Posterior vena cava (tissue), 2 donors: ENCODE data around the gene SEC14L6. TPM values are rescaled to one million over a fixed set of nuclear protein-coding genes. Genes with fewer than 3 reads are reported as not detected.
"Not testable (repeated sequence)": the region's sequence is repeated elsewhere in the genome, so short reads cannot be mapped to it uniquely, and the experiment has no call there.

Experiments used
- DNase-seq: peaks from one replicate; pipeline ENCODE4 v3.0.0-alpha.2; 2020; ENCODE audit warnings: low spot score
- intact Hi-C, 2 donors: fragments of 100-400 bp; cut with DNase I; formaldehyde crosslinking; loops; one replicate each; pipeline versions ENCODE4 v1.14.1 to v1.14.2; 2022 to 2023
- long read RNA-seq, 2 donors: library from polyadenylated mRNA; unstranded; transcript quantifications; one replicate each; pipeline ENCODE4 v2.0.0, GENCODE V29; 2020 to 2021
- total RNA-seq, 2 donors: library from RNA; stranded (reverse); fragmentation: NEBNext Ultra II Directional; extraction: Animal tissue kit (Norgen Biotek cat#: 25700); gene quantifications; one replicate each; pipeline ENCODE4 v1.2.1, GENCODE V29; 2021
- donor health status: DM: yes; HTN: yes; CAD: no.
- donor health status: DM: yes; HTN: yes; CAD: no.

SEC14L6 gene
- total RNA-seq: under 1 TPM; 0.10 to 0.14 TPM
- long read RNA-seq, donor 1: 0 reads
- long read RNA-seq, donor 2: 0 reads

DNA sequence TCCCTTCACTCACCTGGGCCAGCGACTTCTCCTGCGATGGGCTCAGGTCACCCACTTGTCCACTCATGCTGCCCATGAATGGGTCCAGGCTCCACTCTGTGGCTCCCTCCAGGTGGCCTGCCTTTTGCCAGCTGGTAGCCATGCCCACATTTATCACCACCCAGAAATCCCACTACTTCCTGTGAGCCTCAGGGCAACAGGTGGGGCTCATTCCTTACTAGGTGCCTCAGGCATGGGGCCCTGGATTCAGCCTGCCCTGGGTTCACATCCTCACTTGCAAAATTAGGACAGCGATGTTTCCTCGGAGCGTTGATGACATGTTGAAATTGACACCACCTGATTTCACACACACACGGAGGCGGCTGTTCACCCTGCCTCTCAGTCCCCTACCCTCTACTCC, at the start of gene SEC14L6:
Gene SEC14L6, minus strand, starts transcription at position 126 of the 400 bp plus-strand sequence. Its CDS starts 59 bp downstream, at position 67.
- no peak for DNase-seq
- intact Hi-C loops: no loop called here

DNA sequence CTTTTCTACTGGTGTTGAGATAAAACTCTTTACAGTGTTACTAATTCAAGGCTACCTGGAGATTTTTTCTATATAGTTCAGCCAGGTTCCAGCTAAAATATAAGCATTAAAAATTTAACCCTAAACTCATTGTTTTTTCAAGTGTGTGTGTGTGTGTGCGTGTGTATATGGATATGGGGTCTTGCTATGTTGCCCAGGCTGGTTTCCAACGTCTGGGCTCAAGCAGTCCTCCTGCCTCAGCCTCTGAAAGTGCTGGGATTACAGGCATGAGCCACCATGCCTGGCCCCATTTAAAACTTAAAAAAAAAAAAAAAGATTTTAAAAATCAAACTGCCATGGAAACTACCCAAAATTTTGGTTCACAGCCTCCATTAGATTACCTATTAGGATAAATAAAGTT, 49.7 kb upstream of the SEC14L6 start:
- intact Hi-C loops: no loop called here
- DNase-seq: no peak

DNA sequence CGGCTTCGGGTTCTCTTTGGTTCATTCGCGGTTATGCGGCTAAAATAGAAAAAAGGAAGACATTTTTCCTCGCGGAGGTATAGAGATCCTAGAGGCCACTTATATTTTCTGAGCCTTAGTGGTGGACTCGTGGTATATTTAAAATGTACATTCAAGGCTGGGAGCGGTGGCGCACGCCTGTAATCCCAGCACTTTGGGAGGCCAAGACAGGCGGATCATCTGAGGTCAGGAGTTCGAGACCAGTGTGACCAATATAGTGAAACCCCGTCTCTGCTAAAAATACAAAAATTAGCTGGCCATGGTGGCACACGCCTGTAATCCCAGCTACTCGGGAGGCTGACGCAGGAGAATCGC, 45.8 kb upstream of the SEC14L6 start:
- intact Hi-C loops, DNase-seq: not testable (repeated sequence)

DNA sequence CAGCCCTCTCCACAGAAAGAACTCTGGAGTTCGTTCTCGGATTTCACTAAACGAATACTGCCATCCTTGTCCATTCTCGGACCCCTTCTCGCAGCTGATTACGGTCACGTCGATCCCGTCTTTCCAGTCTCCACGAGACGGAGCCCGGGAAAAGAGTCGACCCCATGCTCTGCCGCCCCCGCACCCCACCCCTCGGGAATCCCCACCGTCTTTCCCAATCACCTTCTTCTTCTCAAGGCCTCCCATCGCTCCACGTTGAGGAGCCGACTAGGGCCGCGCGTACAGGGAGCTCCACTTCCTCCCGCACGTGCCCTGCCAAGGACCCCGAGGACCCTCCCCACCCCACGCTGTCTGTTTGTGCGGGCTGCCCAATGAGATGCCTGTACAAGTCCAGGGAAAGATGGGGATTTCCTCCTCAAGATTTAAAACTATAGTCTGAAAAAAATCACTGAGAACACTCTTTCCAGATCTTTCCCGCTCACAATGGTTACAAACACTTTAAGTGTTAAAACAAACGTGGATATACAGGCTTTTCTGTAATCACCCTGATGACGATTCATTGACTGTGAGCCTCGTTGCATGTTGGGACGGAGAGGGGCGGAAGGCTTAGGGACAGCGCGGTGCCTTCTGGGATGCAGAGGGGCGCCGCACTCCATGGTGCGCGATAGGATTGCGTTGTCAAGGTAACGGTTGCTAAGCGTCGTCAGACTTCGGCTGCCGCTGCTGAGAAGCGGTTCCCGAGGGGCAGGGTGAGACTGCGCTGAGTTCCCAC, 45.2 kb upstream of the SEC14L6 start, which contains the start of gene PES1:
Gene PES1, minus strand, starts transcription at position 323 of the 772 bp plus-strand sequence. Its CDS starts 77 bp downstream, at position 246.
- intact Hi-C loops: no loop called here
- peak; percentile 98 for DNase-seq

DNA sequence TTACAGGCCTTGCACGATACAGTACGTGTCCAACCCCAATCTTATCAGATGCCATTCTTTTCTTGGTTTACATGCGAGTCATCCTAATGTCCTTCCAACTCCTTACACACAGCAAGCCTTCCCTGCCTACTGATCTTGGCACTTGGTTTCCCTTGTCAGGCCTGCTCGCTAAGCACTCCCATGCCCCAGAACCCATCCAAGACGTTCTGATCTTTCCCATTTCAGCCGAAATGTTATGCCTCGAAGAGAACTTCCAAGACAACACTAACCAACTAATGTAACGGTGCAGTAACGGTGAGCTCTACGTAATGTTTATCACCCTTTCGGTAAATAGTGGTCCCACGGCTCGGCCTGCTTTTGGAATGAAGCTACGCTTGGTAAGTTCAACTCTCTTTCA, 44.6 kb upstream of the SEC14L6 start:
- intact Hi-C loops: no loop called here
- no peak for DNase-seq

DNA sequence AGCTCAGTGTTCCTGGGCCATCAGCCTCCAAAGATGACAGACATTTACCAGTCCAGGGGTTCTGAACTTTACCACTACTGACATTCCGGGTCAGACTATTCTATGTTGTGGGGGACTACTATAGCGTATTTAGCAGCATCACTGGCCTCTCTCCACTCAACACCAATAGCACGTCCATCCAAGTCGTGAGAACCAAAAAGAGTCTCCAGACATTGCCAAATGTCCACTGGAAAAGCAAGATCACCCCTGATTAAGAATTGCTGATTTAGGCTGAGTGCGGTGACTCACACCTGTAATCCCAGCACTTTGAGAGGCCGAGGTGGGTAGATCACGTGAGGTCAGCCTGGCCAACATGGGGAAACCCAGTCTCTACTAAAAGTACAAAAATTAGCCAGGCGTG, 39.9 kb upstream of the SEC14L6 start:
- intact Hi-C loops: no loop called here
- DNase-seq: no peak

DNA sequence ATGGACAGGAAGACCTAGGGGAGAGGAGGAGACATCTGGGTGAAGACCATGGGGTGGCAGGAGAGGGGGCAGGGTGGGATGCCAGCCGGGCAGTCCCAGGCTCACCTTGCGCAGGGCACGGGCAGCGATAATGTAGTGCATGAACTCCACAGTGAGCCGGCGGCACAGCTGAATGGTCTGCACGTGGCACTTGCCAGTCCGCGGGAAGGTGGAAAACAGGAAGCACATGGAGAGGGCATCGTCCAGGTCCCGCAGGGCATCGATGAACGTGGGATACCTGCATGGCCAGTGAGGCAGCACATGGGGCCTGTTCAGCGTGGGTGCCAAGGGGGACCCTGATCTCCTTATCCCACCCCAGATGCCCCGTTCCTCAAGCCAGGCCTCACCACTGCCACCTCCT, 37.9 kb upstream of the SEC14L6 start:
- DNase-seq: no peak
- intact Hi-C loops: no loop called here

DNA sequence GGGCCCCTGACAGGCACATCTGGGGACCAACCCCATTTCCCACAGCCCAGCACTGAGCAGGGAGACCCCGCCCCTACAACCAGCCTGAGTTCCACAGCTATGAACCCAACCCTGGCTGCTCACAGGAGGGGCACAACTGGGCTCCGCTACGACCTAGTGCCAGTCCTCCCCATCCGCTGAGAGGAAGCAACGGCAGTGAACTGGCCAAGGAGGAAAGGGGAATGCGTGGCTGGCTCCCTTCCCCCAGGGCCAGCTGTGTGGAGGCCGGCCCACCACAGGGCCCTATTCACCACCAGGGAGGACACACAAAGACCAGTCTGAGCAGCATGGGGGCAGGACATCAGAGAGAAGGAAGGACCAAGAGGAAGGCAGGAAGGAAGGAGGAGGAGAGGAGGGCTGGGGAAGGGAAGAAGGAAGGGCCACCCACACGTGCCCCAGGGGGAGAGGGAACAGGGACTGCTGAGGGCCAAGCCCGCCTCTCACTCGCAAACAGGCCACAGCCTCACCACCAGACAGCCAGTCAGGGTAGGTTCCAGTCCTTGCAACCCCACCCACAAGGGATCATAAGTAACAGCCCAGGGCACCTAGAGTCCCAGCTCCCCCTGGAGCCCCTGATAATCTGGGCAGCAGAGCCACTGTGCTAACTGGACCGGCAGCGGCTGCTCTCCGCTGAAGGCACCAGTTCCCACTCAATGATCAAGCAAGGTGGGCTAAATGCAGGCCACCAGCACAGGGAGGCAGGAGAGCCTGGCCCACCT, 36.4 kb upstream of the SEC14L6 start:
- no peak for DNase-seq
- intact Hi-C loops: no loop called here

DNA sequence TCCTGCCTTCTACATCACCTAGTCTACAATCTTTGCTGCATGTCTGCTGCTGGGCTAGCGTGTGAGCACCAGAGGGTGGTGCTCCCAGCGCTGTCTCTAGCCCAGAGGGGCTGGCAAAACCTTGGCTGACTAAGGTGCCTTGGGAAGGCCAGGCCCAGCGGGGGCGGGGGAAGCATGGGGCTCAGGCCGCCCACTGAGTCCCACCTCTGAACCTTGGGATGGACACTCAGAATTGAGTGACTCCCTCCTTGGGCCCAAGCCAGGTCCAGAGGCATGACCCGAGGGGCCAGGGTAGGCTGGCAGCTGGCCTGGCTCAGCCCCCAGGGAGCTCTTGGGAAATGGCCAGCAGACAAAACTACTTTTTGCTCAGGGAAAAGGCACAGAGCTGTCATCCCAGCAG, 35.5 kb upstream of the SEC14L6 start:
- intact Hi-C loops: no loop called here
- DNase-seq: no peak

DNA sequence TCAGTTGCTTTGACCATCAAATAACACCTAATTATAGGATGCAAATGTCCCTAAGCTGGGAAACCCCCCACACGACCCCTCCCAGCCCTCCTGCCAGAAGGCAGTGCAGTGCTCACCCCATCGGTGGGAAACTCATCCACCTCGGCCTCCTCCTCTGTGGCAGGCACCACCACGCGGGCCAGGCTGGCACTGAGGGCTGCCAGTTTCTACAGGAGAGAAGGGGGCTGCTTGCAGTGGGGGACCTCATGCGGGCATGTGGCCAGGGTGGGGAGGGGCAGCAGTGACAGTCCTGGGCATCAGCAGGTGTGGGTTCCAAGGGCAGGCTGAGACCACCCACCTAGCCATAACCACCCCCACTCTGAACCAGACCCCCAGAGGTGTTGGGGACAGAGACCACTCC, 34.4 kb upstream of the SEC14L6 start:
- DNase-seq: no peak
- intact Hi-C loops: no loop called here

DNA sequence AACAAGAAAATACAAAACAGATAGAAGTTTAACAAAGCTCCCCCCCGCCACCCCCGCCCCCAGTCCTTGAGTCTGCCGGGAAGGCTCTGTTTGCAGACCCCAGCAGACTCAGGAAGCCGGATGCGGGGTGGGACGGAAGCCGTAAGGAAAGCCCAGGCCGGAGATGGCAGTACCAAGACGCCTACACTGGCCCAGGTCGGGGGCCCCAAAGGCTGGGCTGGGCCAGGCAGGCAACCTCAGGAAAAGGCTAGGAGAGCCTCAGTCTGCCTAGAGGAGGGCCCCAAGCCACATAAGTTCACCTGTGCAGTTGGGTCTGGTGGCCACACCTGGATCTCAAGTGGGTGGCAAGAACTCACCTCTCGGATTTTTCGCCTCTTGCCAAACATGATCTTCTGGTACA, 31.9 kb upstream of the SEC14L6 start:
- intact Hi-C loops: no loop called here
- no peak for DNase-seq

DNA sequence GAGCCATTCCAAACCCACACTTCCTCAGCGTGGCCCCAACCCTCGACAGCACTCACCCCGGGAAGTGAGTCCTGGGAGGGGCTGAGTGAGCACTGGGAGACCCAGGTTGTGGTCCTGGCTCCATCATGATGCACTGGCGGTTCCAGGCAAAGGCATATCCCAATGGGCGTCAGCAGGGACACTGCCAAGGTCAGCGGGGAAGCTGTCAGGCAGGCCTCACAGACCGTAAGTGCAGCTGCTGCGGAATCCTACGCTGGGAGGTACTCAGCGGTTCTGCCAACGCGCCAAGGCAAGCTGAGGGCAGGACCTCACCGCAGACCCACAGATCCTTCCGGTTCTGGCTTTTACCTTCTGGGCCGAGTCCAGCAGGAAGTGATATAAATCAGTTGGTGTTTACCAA, 29.3 kb upstream of the SEC14L6 start:
- no peak for DNase-seq
- intact Hi-C loops: no loop called here

DNA sequence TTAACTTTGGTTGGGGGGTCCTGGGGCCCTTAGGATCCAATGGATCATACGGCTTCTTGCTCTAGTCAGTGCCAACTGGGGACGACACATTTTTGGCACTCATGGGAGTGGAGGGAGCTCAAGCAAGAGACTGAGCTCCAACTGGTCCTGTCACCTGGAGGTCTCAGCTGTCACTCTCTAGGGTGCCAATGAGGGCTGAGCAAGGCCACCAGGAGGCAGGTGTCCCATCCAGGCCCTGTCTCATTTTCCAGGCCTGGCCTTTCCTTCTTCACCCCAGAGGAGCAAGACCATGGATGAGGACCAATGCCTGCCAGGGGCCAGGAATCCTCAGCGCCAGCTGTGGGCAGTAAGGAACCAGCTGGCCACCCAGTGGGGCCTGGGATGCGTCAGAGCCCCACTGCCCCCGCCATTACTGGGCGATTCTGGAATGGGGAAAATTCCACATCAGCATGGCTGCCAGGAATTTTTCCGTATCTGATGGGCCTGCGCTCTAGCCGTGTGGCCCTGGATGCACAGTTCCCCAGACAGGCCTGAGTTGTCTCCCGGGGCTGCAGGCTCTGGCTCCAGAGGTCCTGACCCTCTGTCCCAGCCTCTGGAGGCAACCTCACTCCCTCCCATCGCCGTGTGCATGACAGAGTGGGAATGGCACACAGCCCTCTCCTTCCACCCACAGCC, 28.6 kb upstream of the SEC14L6 start:
- DNase-seq: peak; percentile 90
- intact Hi-C loops: no loop called here

DNA sequence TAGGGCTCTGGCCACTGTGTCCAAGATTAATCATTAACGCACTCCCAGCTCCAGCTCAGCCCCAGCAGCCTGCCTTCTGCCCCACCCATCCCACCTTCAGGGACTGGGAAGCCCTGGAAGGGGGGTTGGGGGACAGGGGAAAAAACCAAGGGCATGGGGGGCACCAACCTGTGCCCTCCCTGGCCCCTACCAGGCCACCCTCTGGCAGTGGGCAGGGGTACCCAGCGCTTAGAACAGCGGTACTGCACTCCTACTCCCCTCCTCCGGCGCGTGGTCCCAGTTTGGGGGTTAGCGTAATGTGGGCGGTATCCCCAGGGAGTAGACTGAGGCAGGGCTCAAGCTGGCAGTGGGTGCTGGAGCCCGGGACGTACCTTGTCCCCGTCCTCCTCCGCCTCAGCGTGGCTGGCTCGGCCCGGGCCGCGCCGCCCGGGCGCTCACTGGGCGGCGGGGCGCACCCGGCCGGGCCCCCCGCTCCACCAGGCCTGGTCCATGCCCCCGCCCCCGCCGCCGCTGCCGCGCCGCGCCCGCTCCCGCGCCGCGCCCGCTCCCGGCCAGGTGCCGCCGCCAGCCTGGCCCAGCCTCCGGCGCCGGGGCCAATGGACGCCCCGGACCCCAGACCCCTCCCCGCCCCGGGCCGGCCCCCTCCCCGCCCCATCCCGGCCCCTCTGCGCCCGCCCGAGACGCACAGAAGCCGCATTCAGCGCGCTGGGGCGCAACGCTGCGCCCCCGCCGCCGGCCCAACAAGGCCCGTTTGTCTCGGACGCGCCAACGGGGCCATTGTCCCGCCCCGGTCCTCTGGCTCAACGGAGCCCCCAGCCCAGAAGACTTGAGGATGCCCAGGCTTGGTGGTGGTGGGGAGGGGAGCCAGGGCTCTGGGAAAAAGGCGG, 27.8 kb upstream of the SEC14L6 start, which contains the start of gene GAL3ST1:
Gene GAL3ST1, minus strand, starts transcription at position 571 of the 887 bp plus-strand sequence. CDS start 17,273 bp downstream, outside the sequence.
- no peak for DNase-seq
- intact Hi-C loops: no loop called here

DNA sequence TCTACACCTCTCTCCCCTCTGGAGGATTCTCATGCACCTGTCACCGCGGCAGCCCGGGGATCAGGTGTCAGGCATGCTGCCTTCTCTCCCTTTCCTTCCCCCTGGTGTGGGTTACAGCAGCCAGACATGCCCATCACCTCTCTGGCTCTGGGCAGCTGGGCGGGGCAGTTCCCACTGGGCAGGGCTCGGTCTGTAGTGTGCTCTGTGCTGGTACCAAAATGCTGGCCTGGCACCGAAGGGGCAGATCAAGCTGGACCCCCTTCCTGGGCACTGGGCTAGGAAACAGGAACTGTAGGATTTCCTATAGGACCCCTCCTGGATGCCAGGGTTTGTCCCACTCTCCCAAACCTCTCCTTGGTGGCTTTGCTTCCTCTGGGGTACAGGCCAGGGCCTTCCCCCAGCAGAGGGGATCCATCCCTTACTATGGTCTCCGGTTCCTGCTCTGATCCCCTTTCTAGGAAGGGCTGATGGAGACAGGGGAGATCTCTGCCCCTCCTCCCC, 27.1 kb upstream of the SEC14L6 start:
- intact Hi-C loops: no loop called here
- DNase-seq: no peak

DNA sequence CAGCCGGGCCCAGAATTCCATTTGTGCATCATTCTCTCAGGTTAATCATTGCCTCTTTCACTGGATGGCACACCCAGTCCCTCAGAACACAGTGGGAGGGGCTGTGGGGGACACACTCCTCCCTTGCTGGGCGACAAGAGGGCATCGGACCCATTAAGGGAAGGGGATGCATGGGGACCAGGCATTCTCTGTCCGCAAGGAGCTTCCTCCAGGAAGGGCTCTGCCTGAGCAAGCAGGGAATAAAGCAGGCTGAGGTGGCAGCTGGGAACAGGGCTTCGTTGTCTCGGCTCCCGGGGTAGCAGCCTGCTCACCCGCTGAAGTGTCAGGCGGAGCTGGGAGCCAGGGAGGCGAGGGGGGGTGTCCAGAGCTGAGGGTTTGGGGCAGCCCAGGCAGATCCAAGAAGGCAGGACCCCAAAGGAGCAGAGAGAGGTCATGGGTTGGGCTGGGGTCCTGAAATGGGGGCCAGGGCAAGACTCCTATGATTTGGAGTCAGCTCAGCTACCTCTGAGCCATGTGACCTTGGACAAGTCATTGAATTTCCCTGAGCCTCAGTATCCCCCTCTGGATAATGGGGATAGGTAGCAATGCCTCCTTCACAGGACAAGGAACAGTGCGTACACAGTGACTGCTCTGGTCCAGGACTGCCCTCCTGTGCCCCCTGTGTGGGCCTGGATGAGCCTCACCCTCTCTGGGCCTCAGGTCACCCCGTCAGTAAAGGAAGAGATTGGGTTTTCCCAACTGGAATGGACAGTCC, 26.5 kb upstream of the SEC14L6 start:
- no peak for DNase-seq
- intact Hi-C loops: no loop called here

DNA sequence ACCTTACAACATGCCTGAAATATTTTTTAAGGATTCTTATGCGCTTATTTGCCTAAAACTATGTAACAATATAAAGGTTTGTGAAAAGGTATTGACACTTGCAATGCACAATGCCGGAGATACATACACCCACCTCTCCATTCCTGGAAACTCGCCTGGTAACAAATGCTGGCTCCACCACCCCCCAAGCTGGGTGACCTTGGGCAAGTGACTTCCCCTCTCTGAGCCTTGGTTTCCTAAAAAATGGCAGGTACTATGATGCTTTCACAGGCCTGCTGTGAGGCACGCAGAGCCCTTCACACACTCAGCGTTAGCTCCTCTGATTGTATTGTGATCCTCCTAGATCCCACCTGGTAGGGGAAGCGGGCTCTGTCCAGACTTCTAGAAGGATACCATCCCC, 25.7 kb upstream of the SEC14L6 start:
- intact Hi-C loops: no loop called here

DNA sequence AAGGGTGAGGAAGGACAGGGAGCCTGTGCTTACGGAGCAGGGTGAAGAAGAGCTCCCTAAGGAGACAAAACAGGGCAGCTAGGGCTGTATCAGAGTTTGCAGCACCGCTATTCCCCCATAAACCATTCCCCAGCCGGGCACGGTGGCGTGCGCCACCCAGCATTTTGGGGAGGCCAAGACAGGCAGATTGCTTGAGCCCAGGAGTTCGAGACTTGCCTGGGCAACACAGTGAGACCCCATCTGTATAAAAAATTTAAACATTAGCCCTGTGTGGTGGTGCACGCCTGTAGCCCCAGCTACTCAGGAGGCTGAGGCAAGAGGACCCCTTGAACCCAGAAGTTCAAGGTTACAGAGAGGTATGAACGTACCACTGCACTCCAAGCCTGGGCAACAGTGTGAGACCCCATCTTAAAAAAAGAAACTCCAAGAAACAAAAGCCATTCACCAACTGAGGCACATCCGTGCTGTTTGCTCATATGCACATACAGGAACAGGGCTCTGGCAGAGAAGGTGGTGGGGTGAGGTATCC, 23.2 kb upstream of the SEC14L6 start:
- no peak for DNase-seq
- intact Hi-C loops: no loop called here

More for the DNA sequence above, 25.7 kb upstream of the SEC14L6 start:
- no peak for DNase-seq
